Measurements from ENCODE around the gene MYO18B.
A peak's percentile ranks its signal among the peaks of the same experiment; 100 is the strongest.

MYO18B gene

GRCh38 chr22:25878933-25879332 is 136.9 kb downstream of the MYO18B start:
- TF ChIP-seq CTCF (IDR thresholded peaks at IDR 0.05; ENCODE audit: insufficient read depth, low read length, poor library complexity, severe bottlenecking), result no peak
- no peak for TF ChIP-seq EZH2phosphoT487 (conservative IDR thresholded peaks at IDR 0.05; ENCODE audit: low read length)
- no peaks in the 10 kb centered on the region for H3K36me3 ChIP-seq (ENCODE audit: low read length)

GRCh38 chr22:25880524-25880923 is 138.5 kb downstream of the MYO18B start:
- Histone ChIP-seq H4K20me1 (ENCODE audit: low read depth, low read length) (no peaks in the 10 kb centered on the region), H3K4me2 (ENCODE audit: low read depth, low read length, poor library complexity, severe bottlenecking) (no peak overlapping the region), H3K27me3 (ENCODE audit: low read length) (no peaks in the 10 kb centered on the region), H3K9ac (ENCODE audit: low read length) (no peak overlapping the region), H3K9me3 (ENCODE audit: insufficient read depth, low read length) (no peaks in the 10 kb centered on the region), H3K36me3 (ENCODE audit: low read length) (no peaks in the 10 kb centered on the region), H3K4me3 (ENCODE audit: insufficient read depth, low read length, poor library complexity, severe bottlenecking) (no peak overlapping the region), H3F3A (ENCODE audit: insufficient read depth) (no peaks in the 10 kb centered on the region), H2AFZ (ENCODE audit: low read depth, low read length, severe bottlenecking) (no peak overlapping the region), H3K9me2 (replicated peaks; ENCODE audit: insufficient read depth, low read length) (no peaks in the 10 kb centered on the region), H3K79me2 (ENCODE audit: insufficient read depth, low read length) (no peaks in the 10 kb centered on the region), H3K27ac (ENCODE audit: low read depth, low read length) (no peak overlapping the region)
- TF ChIP-seq EZH2phosphoT487 (conservative IDR thresholded peaks at IDR 0.05; ENCODE audit: low read length), result no peak
- TF ChIP-seq CTCF (IDR thresholded peaks at IDR 0.05; ENCODE audit: insufficient read depth, low read length, poor library complexity, severe bottlenecking), result peak; percentile 25

More at GRCh38 chr22:25878933-25879332, 136.9 kb downstream of the MYO18B start:
- no peak overlapping the region for H3K27ac ChIP-seq (ENCODE audit: low read depth, low read length)
- no peaks in the 10 kb centered on the region for H3K27me3 ChIP-seq (ENCODE audit: low read length)
- no peak overlapping the region for H3K9ac ChIP-seq (ENCODE audit: low read length)
- H3K4me3 ChIP-seq (ENCODE audit: insufficient read depth, low read length, poor library complexity, severe bottlenecking), result no peak overlapping the region
- H3K9me2 ChIP-seq (replicated peaks; ENCODE audit: insufficient read depth, low read length), result no peaks in the 10 kb centered on the region
- H3K79me2 ChIP-seq (ENCODE audit: insufficient read depth, low read length), result no peaks in the 10 kb centered on the region
- H3K4me2 ChIP-seq (ENCODE audit: low read depth, low read length, poor library complexity, severe bottlenecking), result no peak overlapping the region
- no peaks in the 10 kb centered on the region for H3K9me3 ChIP-seq (ENCODE audit: insufficient read depth, low read length)
- H3F3A ChIP-seq (ENCODE audit: insufficient read depth), result no peaks in the 10 kb centered on the region
- no peaks in the 10 kb centered on the region for H4K20me1 ChIP-seq (ENCODE audit: low read depth, low read length)
- H2AFZ ChIP-seq (ENCODE audit: low read depth, low read length, severe bottlenecking), result no peak overlapping the region

GRCh38 chr22:25881210-25881755 is 139.3 kb downstream of the MYO18B start:
- no peak overlapping the region for H3K4me2 ChIP-seq (ENCODE audit: low read depth, low read length, poor library complexity, severe bottlenecking)
- no peak for TF ChIP-seq EZH2phosphoT487 (conservative IDR thresholded peaks at IDR 0.05; ENCODE audit: low read length)
- TF ChIP-seq CTCF (IDR thresholded peaks at IDR 0.05; ENCODE audit: insufficient read depth, low read length, poor library complexity, severe bottlenecking), result no peak

More at GRCh38 chr22:25881210-25881755, 139.3 kb downstream of the MYO18B start:
- H3K27me3 ChIP-seq (ENCODE audit: low read length), result no peaks in the 10 kb centered on the region
- H3K36me3 ChIP-seq (ENCODE audit: low read length), result no peaks in the 10 kb centered on the region
- no peaks in the 10 kb centered on the region for H3K79me2 ChIP-seq (ENCODE audit: insufficient read depth, low read length)
- H3F3A ChIP-seq (ENCODE audit: insufficient read depth), result no peaks in the 10 kb centered on the region
- H4K20me1 ChIP-seq (ENCODE audit: low read depth, low read length), result no peaks in the 10 kb centered on the region
- no peaks in the 10 kb centered on the region for H3K9me3 ChIP-seq (ENCODE audit: insufficient read depth, low read length)
- no peak overlapping the region for H3K27ac ChIP-seq (ENCODE audit: low read depth, low read length)
- no peaks in the 10 kb centered on the region for H3K9me2 ChIP-seq (replicated peaks; ENCODE audit: insufficient read depth, low read length)
- H2AFZ ChIP-seq (ENCODE audit: low read depth, low read length, severe bottlenecking), result no peak overlapping the region
- no peak overlapping the region for H3K9ac ChIP-seq (ENCODE audit: low read length)
- no peak overlapping the region for H3K4me3 ChIP-seq (ENCODE audit: insufficient read depth, low read length, poor library complexity, severe bottlenecking)

Measured in SU-DHL-6 (cell line).